GM19025 (cell line): Measurements from ENCODE around the gene ADCY5.

ENCODE experiments used
- ATAC-seq: cut with Tn5 transposase; IDR thresholded peaks from one replicate; pipeline ENCODE4 v1.9.1; 2021; ENCODE audit warnings: mild to moderate bottlenecking, low read depth, moderate library complexity; ENCODE audit not compliant: unreplicated experiment

The ADCY5 gene

GRCh38 chr3:123292321-123293310 is 156.3 kb downstream of the ADCY5 start:
- ATAC-seq: no peak

- no peak for ATAC-seq
These were observed 157.5 kb downstream of the ADCY5 start for GRCh38 chr3:123291404-123291803.

GRCh38 chr3:123290962-123291361 is 157.9 kb downstream of the ADCY5 start:
- ATAC-seq: no peak

- ATAC-seq: no peak
These were observed 158.6 kb downstream of the ADCY5 start for GRCh38 chr3:123290107-123290930.

GRCh38 chr3:123289391-123290106 is 159.3 kb downstream of the ADCY5 start:
- no peak for ATAC-seq

GRCh38 chr3:123287962-123288302 is 161.0 kb downstream of the ADCY5 start:
- ATAC-seq: no peak

- no peak for ATAC-seq
These were observed 161.6 kb downstream of the ADCY5 start for GRCh38 chr3:123287051-123287961.

GRCh38 chr3:123286308-123287023 is 162.4 kb downstream of the ADCY5 start:
- ATAC-seq: no peak

GRCh38 chr3:123285931-123286307 is 163.0 kb downstream of the ADCY5 start:
- no peak for ATAC-seq

- ATAC-seq: no peak
These were observed 163.4 kb downstream of the ADCY5 start for GRCh38 chr3:123285479-123285878.

- no peak for ATAC-seq
These were observed 163.8 kb downstream of the ADCY5 start for GRCh38 chr3:123285066-123285465.

GRCh38 chr3:123284399-123285010 is 164.4 kb downstream of the ADCY5 start:
- ATAC-seq: no peak

- no peak for ATAC-seq
These were observed 165.1 kb downstream of the ADCY5 start for GRCh38 chr3:123283657-123284398.

GRCh38 chr3:123283074-123283473 is 165.8 kb downstream of the ADCY5 start:
- no peak for ATAC-seq

- ATAC-seq: no peak
These were observed 166.4 kb downstream of the ADCY5 start for GRCh38 chr3:123282461-123282860.

- no peak for ATAC-seq
These were observed 167.0 kb downstream of the ADCY5 start for GRCh38 chr3:123281929-123282328.

GRCh38 chr3:123281406-123281805 is 167.5 kb downstream of the ADCY5 start:
- ATAC-seq: no peak

- ATAC-seq: no peak
These were observed 169.8 kb downstream of the ADCY5 start for GRCh38 chr3:123279121-123279520.
